Posterior cingulate gyrus (tissue), 11 donors: ENCODE measurements around the gene RAMACL.
A peak's percentile ranks its signal among the peaks of the same experiment; 100 is the strongest.
"Not testable (repeated sequence)": the region's sequence is repeated elsewhere in the genome, so short reads cannot be mapped to it uniquely, and the experiment has no call there.

Source experiments
- DNase-seq, 10 donors: peaks; one replicate each; pipeline versions ENCODE4 v3.0.0 to v3.0.0-alpha.2; 2020 to 2021; ENCODE audit warnings: mixed read lengths in 3 of 10
- intact Hi-C: fragments of 100-400 bp; cut with DNase I; formaldehyde crosslinking; loops from one replicate; pipeline ENCODE4 v1.15.1; 2023

Gene RAMACL

DNA sequence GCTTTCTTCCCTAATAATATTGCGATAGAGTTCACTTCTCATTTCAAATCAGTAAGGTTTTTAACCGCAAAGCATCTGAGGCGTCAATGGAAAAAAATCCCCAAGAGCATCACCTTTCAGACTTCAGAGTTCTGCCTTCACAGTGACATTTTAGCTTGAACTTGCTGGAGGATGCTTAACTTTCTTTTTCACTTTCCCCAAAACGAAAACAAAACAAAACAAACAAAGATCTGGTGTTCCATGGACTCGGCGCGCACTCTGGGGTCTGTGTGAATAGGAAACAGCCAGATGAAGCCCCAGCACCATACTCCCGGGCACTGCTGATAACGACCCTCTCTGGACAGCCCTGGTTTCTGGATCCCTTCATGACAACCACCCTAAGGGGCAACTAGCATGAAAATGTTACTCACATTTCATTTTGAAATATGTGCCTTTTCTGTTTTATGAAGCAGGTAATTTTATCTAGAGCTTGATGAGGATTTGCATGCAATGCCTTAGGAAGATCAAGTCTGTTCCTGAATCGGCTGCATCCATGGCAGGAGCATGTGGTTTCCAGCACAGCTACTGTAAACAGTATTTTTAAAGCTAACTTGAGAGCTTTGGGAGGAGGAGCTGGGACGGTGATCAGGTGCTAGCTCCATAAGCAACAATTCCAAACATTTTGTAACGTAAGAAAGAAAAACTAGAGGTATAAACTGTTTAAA, 44.5 kb downstream of the RAMACL start:
- intact Hi-C loops, result no loop called here
- DNase-seq, result peak in 1 of 10 donors; percentile 38

DNA sequence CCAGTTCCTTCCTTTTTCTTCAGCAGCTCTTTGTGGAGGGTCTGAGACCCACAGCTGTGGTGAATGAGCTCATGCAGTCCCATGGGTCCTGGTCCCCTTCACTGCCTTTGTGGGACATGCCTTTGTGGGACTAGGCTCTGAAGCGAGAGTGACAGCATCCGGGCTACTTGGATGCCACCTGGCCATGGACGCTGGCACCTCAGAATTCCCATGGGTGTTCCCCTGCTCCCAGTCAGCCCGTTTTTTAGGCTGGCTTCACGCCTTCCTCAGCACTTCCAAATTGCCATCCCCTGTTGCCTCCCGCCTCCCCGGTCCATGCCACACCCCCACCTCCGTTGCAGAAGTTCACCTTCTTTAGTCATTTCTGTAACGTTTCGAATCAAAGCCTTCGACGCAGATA, 45.1 kb downstream of the RAMACL start:
- intact Hi-C loops, result no loop called here
- DNase-seq, result no peak

GRCh38 chr6:166540631-166541331, 45.7 kb downstream of the RAMACL start:
- intact Hi-C loops, result no loop called here
- peak in 4 of 10 donors; percentile 38 to 87 (median 43) for DNase-seq

- intact Hi-C loops, result no loop called here
Measured at GRCh38 chr6:166539543-166539942, 46.9 kb downstream of the RAMACL start.

GRCh38 chr6:166539011-166539385, 47.5 kb downstream of the RAMACL start:
- DNase-seq, result peak in 1 of 10 donors; percentile 52
- intact Hi-C loops, result not testable (repeated sequence)

More at GRCh38 chr6:166539543-166539942, 46.9 kb downstream of the RAMACL start:
- peak in 1 of 10 donors; percentile 27 for DNase-seq

DNA sequence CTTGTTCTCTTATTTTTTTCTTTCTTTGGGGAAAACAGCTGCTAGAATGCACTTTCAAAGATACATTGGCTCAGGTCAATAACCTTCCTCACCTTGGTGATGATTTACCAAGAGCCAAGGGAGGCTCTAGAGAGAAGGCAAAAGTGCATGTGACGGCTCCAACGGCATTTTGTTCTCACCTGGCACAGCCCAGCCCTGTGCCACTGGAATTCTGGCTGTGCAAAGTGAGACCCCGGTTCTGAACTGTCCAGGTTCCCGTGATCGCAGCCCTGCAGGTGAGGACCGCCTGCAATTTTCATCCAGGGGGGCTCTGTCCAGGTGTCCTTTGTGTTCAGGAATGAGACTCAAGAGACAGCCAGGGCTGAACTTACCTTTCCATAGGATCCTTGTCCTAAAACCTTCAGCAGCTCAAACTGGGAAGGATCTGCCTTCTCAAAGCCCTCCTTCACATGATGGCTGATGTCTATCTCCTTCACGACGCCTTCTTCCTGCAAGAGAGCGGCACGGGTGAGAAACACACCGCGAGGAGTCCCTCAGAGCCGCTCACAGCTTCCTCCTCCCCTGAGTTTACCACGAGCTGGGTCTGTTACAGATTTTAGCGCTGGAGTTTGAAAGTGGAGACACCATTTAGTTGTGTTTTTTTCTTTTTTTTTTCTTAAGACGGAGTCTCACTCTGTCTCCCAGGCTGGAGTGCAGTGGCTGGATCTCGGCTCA, 48.0 kb downstream of the RAMACL start:
- intact Hi-C loops, result no loop called here

GRCh38 chr6:166534658-166535406, 51.6 kb downstream of the RAMACL start:
- intact Hi-C loops, result no loop called here

More for the DNA sequence above, 48.0 kb downstream of the RAMACL start:
- DNase-seq, result peak in 1 of 10 donors; percentile 72

DNA sequence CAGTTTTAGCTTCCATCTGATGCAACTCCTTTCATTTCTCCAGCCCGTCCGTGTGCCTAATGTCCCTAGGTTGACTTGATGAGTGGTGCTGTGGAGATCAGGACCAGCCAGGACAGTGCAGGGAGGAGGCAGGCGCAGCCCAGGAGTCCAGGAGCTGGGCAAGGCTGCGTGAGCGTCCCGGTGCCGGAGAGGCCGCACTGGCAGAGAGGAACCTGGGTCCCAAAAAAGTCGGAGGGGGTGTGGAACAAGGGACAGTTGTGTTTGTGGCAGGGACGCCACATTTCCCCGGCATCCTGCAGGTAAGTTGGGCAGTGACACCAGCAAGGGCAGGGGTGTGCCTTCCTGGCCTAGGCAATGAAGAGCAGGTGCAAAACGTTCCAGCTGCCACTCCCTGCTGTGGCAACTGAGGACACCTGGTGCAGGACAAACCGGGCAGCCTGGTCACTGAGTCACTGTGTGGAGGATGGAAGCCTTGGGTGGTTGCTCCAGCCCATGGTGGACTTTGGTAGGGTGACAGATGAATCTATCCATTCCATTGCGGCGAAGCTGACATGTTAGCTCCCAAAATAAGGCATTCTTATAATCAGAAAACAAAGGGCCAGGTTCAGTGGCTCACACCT, 53.2 kb downstream of the RAMACL start:
- intact Hi-C loops, result no loop called here
- DNase-seq, result no peak

More at GRCh38 chr6:166534658-166535406, 51.6 kb downstream of the RAMACL start:
- peak in 1 of 10 donors; percentile 46 for DNase-seq
